HL-60 (cell line): ENCODE data around the gene CREB5.

Source experiments
- CTCF ChIP-seq: IDR thresholded peaks from one replicate; pipeline ENCODE4 v1.5.1; 2011; ENCODE audit warnings: low read length, control low read depth, inconsistent platforms; ENCODE audit not compliant: insufficient read depth
- POLR2AphosphoS5 ChIP-seq: IDR thresholded peaks from 2 replicates; pipeline ENCODE4 v1.6.1; 2012; ENCODE audit warnings: low read depth

- TF ChIP-seq CTCF (no peak), POLR2AphosphoS5 (no peak)
Observed at GRCh38 chr7:28754447-28754846, 342.1 kb downstream of the CREB5 start.
